GM21528 (cell line): ENCODE results near the gene GTF3C2.
"Not testable (repeated sequence)": the region's sequence is repeated elsewhere in the genome, so short reads cannot be mapped to it uniquely, and the experiment has no call there.

Experiments
- ATAC-seq: cut with Tn5 transposase; IDR thresholded peaks from one replicate; pipeline ENCODE4 v1.9.1; 2021; ENCODE audit warnings: mild to moderate bottlenecking, moderate library complexity; ENCODE audit not compliant: unreplicated experiment, low FRiP score

The GTF3C2 gene

DNA sequence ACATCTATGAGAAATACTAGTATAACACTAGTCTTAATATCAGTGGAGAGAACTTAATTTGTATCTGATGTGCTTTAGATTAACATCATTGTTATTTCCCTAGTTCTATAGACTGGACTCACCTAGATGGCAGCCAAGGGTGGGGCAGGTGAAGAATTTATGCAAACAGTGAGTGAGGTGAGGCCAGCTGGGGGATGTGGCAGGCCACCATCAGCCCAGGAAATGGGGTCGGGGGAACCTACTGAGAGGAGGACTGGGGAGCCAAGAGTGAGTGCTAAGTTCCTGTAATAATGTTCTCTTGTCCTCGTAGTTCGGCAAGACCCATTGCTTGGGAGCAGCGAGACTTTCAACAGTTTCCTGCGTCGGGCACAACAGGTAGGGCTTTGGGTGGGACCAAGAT lies 16.4 kb upstream of the GTF3C2 start:
- no peak for ATAC-seq

DNA sequence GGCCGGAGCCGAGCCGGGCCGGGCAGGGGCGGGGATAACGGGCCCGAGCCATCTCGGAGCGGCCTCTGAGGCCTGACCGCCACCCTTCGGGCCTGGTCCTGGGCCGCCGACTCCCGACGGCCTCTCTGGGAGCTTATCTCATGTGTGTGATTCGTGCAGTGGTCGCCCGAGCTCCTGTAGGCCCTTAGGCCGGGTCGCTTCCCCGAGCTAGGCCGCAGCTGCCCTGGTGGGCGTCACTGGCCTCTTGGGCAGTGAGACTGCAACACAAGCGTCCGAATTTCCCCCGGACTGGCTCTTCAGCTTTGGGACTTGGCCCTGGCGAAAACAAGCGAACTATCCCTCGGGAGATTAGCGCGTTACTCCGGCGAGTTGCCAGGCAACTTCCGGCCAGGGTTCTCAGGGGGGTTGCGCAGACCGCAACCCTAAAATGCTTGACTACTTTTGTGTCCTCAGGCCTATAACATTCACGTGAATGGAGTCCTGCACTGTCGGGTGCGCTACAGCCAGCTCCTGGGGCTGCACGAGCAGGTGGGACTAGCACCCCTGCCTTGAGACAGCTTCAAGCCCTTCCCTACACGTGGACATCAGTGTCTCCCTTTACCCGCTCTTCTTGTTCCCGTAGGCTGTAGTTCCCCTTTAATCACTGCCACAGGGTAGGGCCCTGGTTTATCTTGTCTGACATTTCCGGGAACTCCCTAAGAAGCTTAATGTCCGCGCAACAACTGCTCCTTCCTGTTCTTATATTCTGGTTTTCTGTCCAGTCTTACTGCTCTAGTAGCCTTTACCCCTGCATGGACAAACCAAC lies 14.5 kb upstream of the GTF3C2 start:
- ATAC-seq, result peak; percentile 32

DNA sequence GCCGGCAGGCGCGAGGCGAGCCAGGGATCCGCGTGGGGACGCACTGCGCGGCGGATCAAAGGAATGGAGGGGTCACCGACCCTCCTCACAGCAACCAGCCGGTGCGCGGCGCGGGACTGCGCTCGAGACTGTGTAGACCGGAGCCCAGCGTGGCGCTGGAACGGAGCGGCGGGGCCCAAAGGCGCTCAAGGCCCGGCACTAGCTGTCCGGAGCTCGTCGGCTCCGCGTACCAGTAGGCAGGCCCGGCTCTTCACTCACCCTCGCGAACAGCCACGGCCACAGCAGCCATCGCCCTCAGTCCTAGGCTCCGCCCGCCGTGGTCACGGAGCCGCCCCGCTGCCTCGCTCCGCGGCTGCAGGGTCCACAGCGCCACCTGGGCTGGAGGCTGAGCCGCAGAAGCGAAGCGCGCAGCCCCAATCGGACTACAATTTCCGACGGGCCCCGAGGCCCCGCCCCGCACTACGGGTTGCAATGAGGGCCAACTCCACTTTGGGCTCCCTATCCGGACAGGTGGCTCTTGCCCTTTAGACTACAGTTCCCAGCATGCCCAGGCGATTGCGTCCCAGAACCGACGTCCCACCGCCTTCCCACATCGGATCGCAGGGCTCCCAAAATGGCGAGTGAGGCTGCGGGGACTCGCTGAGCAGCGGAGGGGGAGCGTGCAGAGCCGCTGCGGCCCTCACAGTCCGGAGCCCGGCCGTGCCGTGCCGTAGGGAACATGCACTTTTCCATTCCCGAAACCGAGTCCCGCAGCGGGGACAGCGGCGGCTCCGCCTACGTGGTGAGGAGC lies 13.7 kb upstream of the GTF3C2 start, which contains the start of the genes EIF2B4 and SNX17:
Gene EIF2B4, minus strand, starts transcription at position 313 of the 790 bp plus-strand sequence. Its CDS starts 24 bp downstream, at position 289.
Gene SNX17, plus strand, starts transcription at position 591 of the 790 bp plus-strand sequence. Its CDS starts 128 bp downstream, at position 719.
- ATAC-seq, result peak; percentile 89

DNA sequence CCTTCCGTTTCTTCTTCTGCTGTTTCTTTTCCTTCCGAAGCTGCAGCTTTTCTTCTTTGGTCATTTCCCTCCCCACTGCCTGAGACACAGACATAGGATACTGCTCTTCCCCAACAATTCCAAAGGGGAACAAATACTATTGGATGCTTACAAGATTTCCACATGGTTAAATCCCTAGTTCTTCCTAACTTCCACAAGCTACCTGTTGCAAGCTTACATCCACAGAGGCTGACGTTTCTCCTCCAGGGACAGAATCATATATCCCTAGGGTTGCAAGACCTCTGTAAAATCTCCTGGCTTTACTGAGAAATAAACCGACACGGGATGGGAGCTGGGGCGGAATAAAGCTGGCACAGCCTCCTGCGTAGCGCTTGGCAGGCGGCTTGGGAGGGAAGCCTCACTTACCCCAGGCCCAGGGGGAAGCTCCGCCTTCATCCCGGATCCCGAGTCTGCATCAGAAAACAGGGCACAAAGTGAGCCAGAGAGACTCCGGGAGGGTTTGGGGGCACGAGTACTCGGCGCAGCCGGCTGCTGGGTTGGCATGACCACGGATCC lies 13.0 kb upstream of the GTF3C2 start:
- no peak for ATAC-seq

DNA sequence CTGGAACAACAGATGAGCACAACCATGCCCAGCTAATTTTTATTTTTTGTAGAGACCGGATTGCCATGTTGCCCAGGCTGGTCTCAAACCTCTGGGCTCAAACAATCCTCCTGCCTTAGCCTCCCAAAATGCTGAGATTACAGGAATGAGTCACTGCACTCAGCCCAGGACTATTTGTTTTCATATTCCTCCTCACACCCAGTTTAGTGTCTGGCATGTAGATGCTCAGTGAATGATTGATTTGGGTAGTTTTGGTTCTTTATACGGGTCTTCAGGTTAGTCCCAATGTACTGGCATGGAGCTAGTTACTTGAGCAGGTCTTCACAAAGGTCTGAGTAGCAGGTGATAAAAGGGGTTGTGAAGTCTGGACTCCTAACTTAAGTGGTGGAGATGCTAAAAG lies 7.4 kb upstream of the GTF3C2 start:
- no peak for ATAC-seq

- no peak for ATAC-seq
Observed at GRCh38 chr2:27362678-27363420, 6.3 kb upstream of the GTF3C2 start.

DNA sequence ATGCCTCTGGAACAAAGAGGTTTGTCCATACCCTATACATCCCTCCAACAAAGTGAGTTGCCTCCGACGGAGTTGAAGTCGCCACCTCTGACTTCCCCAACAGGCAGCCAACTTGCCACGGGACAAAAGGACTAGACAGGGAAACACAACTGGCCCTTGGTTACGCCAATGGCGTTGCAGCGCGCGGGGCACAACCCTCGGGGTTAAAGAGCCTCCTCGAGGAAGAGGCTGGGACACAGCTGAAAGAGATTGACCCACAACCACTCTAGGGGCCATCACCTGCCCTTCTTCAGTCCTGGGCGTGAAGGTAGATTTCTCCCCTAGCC lies 545 bp downstream of the GTF3C2 start:
- ATAC-seq, result peak; percentile 41

- no peak for ATAC-seq
Observed at GRCh38 chr2:27354597-27354927, 2.0 kb downstream of the GTF3C2 start.

DNA sequence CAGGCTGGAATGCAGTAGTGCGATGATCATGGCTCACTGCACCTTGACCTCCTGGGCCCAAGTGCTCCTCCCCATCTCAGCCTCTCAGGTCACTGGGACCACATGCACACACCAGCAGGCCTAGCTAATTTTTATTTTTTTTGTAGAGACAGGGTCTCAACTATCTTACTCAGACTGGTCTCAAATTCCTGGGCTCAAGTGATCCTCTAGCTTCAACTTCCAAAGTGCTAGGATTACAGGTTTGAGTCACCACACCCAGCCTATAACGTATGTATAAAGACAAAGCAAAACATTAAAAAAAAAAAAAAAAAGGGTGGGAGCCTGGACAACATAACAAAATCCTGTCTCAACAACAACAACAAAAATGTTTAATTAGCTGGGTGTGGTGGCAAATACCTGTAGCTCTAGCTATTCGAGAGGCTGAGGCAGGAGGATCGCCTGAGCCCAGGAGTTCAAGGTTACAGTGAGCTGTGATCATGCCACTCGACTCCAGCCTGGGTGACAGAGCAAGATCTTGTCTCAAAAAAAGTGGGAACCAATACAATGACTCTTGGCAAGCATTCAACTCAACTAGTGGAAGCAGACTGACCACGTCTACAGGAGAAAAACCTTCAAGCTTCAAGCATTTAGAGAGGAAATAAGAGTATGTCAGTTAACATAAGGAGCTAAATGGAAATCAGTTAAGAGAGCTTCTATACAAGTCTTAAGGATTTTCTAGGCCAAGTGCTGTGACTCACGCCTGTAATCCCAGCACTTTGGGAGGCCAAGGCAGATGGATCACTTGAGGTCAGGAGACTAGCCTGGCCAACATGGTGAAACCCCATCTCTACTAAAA lies 2.6 kb downstream of the GTF3C2 start:
- no peak for ATAC-seq

GRCh38 chr2:27353386-27353761 lies 3.2 kb downstream of the GTF3C2 start:
- not testable (repeated sequence) for ATAC-seq

DNA sequence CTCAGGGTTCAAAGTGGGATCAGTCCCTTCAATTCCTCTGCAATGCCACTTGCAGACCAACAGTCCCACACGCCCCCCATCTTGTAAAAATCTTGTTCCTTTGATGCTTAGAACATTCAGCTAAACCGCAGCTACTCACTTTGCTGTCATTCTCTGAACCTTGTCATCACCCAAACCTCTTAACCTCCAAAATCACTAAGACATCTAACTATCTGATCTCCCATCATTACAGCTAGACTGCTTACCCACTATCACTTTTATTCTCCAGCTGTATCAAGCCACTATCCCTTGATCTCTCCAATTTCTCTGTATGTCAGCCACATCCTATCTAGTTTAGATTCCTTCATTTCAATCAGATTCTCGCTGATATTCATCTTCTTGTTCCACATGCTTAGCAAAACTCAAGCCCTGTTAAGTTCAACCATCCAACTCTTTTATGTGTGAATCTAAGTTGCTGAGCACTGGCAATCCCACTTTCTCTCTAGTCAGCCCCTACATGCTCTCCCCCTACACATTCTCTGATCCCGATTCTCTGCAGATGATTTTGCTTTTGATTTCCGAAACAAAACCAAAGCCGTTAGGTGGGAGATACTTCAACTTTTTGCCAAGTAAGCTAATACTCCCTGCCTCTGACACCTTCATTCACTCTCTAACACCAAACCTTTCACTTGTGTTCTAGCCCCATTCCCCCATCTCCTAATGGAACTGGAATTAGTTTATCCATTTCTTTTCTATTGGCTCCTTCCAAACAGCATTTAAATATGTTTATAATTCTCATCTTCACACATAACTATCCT lies 4.6 kb downstream of the GTF3C2 start:
- no peak for ATAC-seq

DNA sequence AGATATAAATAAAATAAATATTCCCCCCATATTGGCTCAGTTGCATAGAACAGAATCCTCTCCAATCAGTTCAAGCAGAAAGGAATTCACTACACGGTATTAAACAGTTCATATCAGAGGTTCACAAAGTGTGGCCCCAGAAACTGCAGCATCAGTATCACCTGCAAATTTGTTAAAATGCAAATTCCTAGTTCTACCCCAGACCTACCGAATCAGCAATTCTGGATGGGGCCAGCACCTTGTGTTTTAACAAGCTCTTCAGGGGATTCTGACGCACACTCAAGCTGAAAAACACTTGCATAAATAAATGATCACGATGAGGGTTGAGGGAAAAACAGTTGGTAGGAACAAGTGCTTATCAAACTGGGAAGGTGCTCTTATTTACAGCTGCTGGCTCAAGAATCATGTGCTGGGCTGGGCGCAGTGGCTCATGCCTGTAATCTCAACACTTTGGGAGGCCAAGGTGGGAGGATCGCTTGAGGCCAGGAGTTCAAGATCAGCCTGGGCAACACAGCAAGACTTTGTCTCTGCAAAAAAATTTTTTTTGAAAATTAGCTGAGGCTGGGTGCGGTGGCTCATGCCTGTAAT lies 6.4 kb downstream of the GTF3C2 start:
- no peak for ATAC-seq

DNA sequence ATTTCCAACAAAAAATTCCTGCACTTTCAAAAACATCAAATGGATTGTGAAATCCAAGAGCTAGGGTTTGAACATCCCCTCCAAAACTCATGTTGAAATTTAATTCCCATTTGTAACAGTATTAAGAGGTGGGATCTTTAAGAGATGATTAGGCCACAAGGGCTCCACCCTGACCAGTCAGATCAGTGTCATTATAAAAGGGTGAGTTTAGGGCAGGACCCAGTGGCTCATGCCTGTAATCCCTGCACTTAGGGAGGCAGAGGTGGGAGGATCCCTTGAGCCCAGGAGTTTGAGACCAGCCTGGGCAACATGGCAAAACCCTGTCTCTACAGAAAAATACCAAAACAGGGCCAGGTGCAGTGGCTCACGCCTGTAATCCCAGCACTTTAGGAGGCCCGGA lies 8.9 kb downstream of the GTF3C2 start:
- no peak for ATAC-seq

GRCh38 chr2:27336173-27336572 lies 20.4 kb downstream of the GTF3C2 start:
- ATAC-seq, result no peak

- ATAC-seq, result no peak
Observed at GRCh38 chr2:27335311-27335710, 21.3 kb downstream of the GTF3C2 start.

GRCh38 chr2:27324720-27325119 lies 31.8 kb downstream of the GTF3C2 start:
- ATAC-seq, result no peak

- ATAC-seq, result no peak
Observed at GRCh38 chr2:27323596-27324285, 32.8 kb downstream of the GTF3C2 start.
